ENCODE results near the gene CS. TPM values are rescaled to one million over a fixed set of nuclear protein-coding genes. Genes with fewer than 3 reads are reported as not detected.

Gene CS
- total RNA-seq, 6 experiments from 2014 or later, result 196 to 247 (median 232) TPM

GRCh38 chr12:56248711-56249110 lies 51.4 kb downstream of the CS start:
- peaks cover 28% of the 10 kb centered on the region for H3K36me3 Mint-ChIP-seq (ENCODE audit: low read depth)

GRCh38 chr12:56247923-56248322 lies 52.2 kb downstream of the CS start:
- H3K4me1 Mint-ChIP-seq (ENCODE audit: low read depth), result no peaks in the 10 kb centered on the region
- H3K27ac Mint-ChIP-seq, result no peak overlapping the region

More at GRCh38 chr12:56248711-56249110, 51.4 kb downstream of the CS start:
- no peaks in the 10 kb centered on the region for H3K9me3 Mint-ChIP-seq
- TF ChIP-seq CTCF (IDR thresholded peaks at IDR 0.05), result no peak
- no peak overlapping the region for H3K27ac Mint-ChIP-seq
- H3K4me1 Mint-ChIP-seq (ENCODE audit: low read depth), result no peaks in the 10 kb centered on the region
- no peak for DNase-seq
- H3K4me3 Mint-ChIP-seq, result no peak overlapping the region
- H3K27me3 Mint-ChIP-seq (ENCODE audit: insufficient read depth), result no peaks in the 10 kb centered on the region

GRCh38 chr12:56244494-56244893 lies 55.6 kb downstream of the CS start:
- H3K9me3 Mint-ChIP-seq, result no peaks in the 10 kb centered on the region
- no peak overlapping the region for H3K27ac Mint-ChIP-seq
- no peak for TF ChIP-seq CTCF (IDR thresholded peaks at IDR 0.05)
- H3K4me1 Mint-ChIP-seq (ENCODE audit: low read depth), result no peaks in the 10 kb centered on the region
- H3K4me3 Mint-ChIP-seq, result no peak overlapping the region
- H3K36me3 Mint-ChIP-seq (ENCODE audit: low read depth), result peaks cover 17% of the 10 kb centered on the region; the same call in 1 of the 2 replicates
- DNase-seq, result no peak
- H3K27me3 Mint-ChIP-seq (ENCODE audit: insufficient read depth), result no peaks in the 10 kb centered on the region

More at GRCh38 chr12:56247923-56248322, 52.2 kb downstream of the CS start:
- H3K9me3 Mint-ChIP-seq, result no peaks in the 10 kb centered on the region
- no peaks in the 10 kb centered on the region for H3K27me3 Mint-ChIP-seq (ENCODE audit: insufficient read depth)
- no peak for DNase-seq
- no peak overlapping the region for H3K4me3 Mint-ChIP-seq
- no peak for TF ChIP-seq CTCF (IDR thresholded peaks at IDR 0.05)
- H3K36me3 Mint-ChIP-seq (ENCODE audit: low read depth), result peaks cover 22% of the 10 kb centered on the region

GRCh38 chr12:56243731-56244181 lies 56.4 kb downstream of the CS start:
- Mint-ChIP-seq H3K9me3 (no peaks in the 10 kb centered on the region), H3K36me3 (ENCODE audit: low read depth) (peaks cover 12% of the 10 kb centered on the region; the same call in 1 of the 2 replicates), H3K4me1 (ENCODE audit: low read depth) (no peaks in the 10 kb centered on the region), H3K27me3 (ENCODE audit: insufficient read depth) (no peaks in the 10 kb centered on the region), H3K27ac (peak overlapping the region; percentile 31; the same call in 1 of the 2 replicates), H3K4me3 (no peak overlapping the region)
- TF ChIP-seq CTCF (IDR thresholded peaks at IDR 0.05), result no peak
- no peak for DNase-seq

GRCh38 chr12:56242986-56243385 lies 57.1 kb downstream of the CS start:
- Mint-ChIP-seq H3K27me3 (ENCODE audit: insufficient read depth) (no peaks in the 10 kb centered on the region), H3K36me3 (ENCODE audit: low read depth) (peaks cover 12% of the 10 kb centered on the region; the same call in 1 of the 2 replicates), H3K9me3 (no peaks in the 10 kb centered on the region), H3K27ac (no peak overlapping the region), H3K4me1 (ENCODE audit: low read depth) (no peaks in the 10 kb centered on the region), H3K4me3 (no peak overlapping the region)
- TF ChIP-seq CTCF (IDR thresholded peaks at IDR 0.05), result no peak
- DNase-seq, result no peak

All from HFFc6 (cell line).